NCI-H2081 treated with DMSO at 0.1 percent for 48 hours (cell line): Measurements from ENCODE around the gene NXF3.
"Not testable (repeated sequence)": the region's sequence is repeated elsewhere in the genome, so short reads cannot be mapped to it uniquely, and the experiment has no call there.

Source experiments
- DNase-seq: peaks from one replicate; lab custom pipeline; 2025; lab: John Stamatoyannopoulos, UW

The NXF3 gene

DNA sequence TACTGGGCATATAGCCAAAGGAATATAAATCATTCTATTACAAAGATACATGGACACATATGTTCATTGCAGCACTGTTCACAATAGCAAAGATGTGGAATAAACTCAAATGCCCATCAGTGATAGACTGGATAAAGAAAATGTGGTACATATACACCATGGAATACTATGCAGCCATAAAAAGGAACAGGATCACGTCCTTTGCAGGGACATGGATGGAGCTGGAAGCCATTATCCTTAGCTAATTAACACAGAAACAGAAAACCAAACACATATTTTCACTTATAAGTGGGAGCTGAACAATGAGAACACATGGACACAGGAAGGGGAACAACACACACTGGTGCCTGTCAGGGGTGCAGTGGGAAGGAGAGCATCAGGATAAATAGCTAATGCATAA, 59.6 kb downstream of the NXF3 start:
- DNase-seq: not testable (repeated sequence)
